ENCODE measurements around the gene FAM32A.

The FAM32A gene

DNA sequence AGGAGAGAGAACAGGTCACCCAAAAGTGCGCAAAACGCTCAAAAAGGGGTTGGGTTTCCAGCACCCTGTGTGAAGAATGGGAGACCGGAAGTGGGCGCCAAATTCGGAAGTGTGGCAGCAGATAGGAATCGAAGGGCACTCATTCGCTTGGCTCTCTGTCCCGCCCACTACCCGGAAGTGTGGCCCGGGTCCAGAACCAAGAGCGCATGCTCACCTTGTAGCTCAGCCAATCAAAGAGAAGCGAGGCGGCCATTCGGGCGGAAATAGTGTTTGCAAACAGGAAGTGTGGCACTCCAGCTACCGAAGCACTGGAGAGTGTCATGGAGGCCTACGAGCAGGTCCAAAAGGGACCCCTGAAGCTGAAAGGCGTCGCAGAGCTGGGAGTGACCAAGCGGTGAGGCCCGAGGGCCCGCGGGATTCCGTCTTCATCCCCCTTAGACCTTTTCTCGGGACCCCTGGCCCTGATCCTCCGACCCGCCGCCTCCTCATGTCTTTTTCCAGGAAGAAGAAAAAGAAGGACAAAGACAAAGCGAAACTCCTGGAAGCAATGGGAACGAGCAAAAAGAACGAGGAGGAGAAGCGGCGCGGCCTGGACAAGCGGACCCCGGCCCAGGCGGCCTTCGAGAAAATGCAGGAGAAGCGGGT, at the start of gene FAM32A:
FAM32A (plus strand) TSS at position 288 of the 645 bp plus-strand sequence; CDS start at position 321, 33 bp downstream.
- TF ChIP-seq, protein P1, sequence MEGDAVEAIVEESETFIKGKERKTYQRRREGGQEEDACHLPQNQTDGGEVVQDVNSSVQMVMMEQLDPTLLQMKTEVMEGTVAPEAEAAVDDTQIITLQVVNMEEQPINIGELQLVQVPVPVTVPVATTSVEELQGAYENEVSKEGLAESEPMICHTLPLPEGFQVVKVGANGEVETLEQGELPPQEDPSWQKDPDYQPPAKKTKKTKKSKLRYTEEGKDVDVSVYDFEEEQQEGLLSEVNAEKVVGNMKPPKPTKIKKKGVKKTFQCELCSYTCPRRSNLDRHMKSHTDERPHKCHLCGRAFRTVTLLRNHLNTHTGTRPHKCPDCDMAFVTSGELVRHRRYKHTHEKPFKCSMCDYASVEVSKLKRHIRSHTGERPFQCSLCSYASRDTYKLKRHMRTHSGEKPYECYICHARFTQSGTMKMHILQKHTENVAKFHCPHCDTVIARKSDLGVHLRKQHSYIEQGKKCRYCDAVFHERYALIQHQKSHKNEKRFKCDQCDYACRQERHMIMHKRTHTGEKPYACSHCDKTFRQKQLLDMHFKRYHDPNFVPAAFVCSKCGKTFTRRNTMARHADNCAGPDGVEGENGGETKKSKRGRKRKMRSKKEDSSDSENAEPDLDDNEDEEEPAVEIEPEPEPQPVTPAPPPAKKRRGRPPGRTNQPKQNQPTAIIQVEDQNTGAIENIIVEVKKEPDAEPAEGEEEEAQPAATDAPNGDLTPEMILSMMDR (IDR thresholded peaks at IDR 0.05), result no peak
- Histone ChIP-seq H3K4me3 (peak within 1 kb of the TSS; percentile 85), H3K27ac (peak within 1 kb of the TSS; percentile 68 to 80)
- peak; percentile 99 for DNase-seq (ENCODE audit: low spot score)

DNA sequence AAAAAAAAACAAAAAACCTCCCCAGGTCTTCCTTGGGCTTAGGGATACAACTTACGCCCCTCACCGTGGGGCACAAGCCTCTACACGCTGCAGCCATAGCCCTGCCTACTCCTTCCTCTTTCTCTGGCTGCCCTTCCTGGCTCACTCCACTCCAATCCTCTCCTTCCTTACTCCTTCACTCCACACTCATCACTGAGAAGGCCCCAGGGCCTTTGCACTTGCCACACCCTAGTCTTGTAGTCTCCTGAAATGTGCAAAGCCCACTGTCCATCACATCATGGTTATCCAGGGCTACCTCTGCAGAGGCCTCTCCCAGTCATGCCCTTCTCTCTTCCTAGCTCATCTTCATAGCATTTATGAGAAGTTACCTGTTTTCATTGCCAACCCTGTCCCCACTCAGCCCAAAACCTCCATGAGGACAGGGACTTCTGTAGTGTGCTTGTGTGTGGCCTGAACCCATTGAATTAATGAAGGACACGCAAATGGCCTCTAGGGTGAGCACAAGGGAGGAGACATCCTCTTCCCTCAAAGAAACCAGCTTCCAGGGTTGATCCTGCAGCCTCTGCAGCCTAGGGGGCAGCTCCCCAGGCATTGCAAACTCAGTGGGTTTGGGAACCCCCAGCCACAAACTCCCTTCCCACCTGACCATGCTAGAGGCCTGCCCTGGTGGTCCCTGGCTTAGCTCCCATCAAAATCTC, 49.6 kb upstream of the FAM32A start:
- H3K27ac ChIP-seq, result no peak overlapping the region
- H3K4me3 ChIP-seq, result no peak overlapping the region
- no peak for DNase-seq (ENCODE audit: low spot score)
- TF ChIP-seq, protein P1 (IDR thresholded peaks at IDR 0.05), result no peak

DNA sequence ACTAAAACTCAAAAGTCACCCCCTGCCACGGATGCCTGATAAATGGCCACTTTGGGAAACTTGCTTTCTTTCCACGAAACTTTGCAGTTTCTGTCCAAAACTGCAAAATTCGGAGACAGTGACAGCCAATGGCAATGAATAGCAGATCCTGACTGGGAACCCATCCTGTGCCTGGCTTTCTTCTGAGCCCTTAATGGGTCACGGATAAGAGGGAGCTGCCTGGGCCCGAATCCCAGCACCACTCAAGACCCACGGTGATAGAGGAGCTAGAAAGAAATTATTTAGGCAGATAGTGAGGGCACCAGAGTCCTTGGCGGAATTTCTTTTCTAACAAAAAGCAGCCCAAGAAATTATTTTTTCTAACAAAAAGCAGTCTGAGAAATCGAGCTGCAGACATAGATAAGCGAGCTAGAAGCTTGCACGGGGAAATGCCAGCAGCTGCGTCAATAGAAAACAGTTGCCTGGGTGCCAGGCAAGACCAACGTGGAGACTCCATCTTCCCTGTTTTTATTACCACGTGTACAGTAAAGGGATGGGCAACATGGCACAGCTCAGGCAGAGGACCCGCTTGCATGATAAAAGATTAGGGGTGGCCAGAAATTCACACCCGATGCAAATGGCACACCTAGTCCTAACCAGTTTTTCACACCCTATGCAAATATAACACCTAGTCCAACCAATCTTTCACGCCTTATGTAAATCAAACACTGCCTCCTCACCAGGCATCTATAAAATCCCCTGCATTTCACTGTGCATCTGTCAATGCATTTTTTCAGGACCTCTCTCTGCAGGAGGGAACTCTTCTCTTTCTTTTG, 48.8 kb upstream of the FAM32A start:
- DNase-seq (ENCODE audit: low spot score), result no peak
- no peak overlapping the region for H3K27ac ChIP-seq
- TF ChIP-seq, protein P1 (IDR thresholded peaks at IDR 0.05), result no peak
- H3K4me3 ChIP-seq, result no peak overlapping the region

DNA sequence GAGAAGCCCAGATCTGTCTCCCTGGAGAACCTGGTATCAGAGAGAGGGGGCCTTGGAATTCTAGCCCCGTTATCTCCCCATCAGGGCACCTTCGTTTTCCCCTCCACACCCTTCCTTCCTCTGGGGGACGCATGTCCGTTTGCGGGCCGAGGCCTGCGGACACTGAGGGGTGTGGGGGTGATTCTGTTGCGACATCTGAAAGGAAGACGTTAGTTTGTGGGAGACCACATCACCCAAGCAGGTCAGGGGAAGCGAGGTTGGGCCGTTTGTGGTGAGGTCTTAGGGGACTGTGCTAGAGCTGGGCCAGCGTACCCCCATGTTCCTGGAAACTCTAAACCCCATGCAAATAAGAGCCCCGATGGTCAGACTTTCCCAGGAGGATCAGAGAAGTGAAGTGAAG, 45.5 kb upstream of the FAM32A start:
- no peak for DNase-seq (ENCODE audit: low spot score)
- Histone ChIP-seq H3K4me3 (no peak overlapping the region), H3K27ac (no peak overlapping the region)
- TF ChIP-seq, protein P1 (IDR thresholded peaks at IDR 0.05), result no peak

DNA sequence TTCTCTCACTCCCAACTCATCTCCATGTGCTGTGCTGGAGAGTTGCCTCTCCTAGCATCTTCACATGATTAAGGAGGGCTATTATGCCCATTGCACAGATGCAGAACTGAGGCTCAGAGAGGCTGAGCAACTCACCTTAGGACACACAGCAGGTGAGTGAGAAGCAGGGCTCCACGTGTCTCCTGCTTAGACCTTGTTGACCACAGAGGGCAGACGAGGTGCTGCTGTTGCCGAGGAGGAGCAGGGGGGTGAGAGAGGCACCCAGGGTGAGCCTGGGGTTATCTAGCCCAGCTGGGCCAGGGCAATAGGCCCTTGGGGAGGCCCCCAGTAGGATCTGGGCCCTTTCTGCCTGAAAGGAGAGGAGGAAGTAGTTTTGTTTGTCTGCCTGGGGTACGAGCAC, 44.2 kb upstream of the FAM32A start:
- Histone ChIP-seq H3K27ac (no peak overlapping the region), H3K4me3 (no peak overlapping the region)
- TF ChIP-seq, protein P1 (IDR thresholded peaks at IDR 0.05), result no peak
- no peak for DNase-seq (ENCODE audit: low spot score)

DNA sequence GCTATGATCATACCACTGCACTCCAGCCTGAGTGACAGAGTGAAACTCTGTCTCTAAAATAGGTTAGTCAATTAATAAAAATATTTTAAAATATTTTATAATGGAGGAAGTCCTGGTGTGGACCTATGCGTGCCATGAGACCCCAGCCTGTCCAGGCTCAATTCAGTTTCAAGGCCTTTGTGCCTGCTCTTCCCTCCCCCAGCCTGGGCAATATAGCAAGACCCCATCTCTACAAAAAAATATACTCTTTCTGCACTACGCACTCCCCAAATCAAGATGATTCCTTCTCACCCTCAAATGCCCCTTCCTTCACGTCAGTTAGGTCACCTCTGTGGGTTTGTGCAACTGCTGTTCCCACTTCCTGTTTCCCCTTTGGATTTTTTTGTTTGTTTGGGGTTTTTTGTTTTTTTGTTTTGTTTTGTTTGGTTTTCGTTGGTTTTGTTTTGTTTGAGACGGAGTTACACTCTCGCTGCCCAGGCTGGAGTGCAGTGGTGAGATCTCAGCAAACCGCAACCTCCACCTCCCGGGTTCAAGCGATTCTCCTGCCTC, 43.1 kb upstream of the FAM32A start:
- no peak overlapping the region for H3K4me3 ChIP-seq
- TF ChIP-seq, protein P1 (IDR thresholded peaks at IDR 0.05), result no peak
- no peak overlapping the region for H3K27ac ChIP-seq
- DNase-seq (ENCODE audit: low spot score), result no peak
